VCaP (cell line): ENCODE data around the gene TIMM22.
"Not testable (repeated sequence)": the region's sequence is repeated elsewhere in the genome, so short reads cannot be mapped to it uniquely, and the experiment has no call there.

Experiments used
- H3K27ac ChIP-seq: fragments of 450-650 bp; 2 replicates; pipeline ENCODE4 v1.5.1; 2017
- CTCF ChIP-seq: fragments of 450-650 bp; conservative IDR thresholded peaks from 2 replicates; pipeline ENCODE4 v1.5.1; 2017; ENCODE audit warnings: mild to moderate bottlenecking, moderate library complexity

TIMM22 gene

DNA sequence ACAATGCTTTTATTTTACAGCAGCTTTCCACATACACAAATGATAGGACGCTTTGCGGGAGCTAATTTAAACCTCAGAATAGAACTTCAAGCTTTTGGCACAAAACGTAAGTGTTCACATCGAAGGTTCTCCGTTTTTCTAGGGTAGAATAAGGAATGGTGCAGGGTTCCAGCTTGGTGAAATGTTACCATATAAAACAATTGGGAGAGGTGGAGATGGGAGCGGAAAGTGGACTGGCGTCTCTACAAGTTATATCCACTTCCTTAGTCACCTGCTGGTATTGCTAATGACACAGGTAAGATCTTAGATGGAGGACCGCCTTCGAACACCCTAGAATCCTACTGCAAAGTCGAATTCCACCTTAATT, 15.7 kb upstream of the TIMM22 start:
- TF ChIP-seq CTCF: peak; percentile 52

DNA sequence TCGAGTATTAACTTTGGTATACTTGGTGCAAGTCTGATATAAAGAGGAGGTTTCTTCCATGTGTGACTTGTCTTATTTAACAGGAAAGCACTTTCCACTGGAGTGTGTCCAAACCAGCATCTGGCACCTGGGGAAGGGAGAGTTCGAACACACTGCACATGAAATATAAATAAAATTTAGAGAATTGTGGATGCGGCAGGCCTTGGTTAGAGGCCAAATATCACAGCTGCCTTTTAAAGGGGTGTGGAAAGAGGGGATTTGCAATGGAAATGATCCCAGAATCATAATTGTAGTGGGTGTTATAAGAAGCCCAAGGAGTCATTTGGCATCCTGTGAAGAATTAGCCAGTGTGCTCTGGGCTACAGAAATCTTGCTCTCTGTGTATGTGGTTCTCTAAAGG, 13.0 kb upstream of the TIMM22 start:
- no peak for TF ChIP-seq CTCF
- H3K27ac ChIP-seq: no peak overlapping the region

More for the DNA sequence above, 15.7 kb upstream of the TIMM22 start:
- peak overlapping the region; percentile 65; the same call in 1 of the 2 replicates for H3K27ac ChIP-seq

GRCh38 chr17:986322-986929, 10.5 kb upstream of the TIMM22 start:
- H3K27ac ChIP-seq: no peak overlapping the region
- no peak for TF ChIP-seq CTCF

- H3K27ac ChIP-seq: no peak overlapping the region
- no peak for TF ChIP-seq CTCF
These were observed 9.0 kb upstream of the TIMM22 start for GRCh38 chr17:987931-988330.

- TF ChIP-seq CTCF: no peak
- H3K27ac ChIP-seq: no peak overlapping the region
These were observed 8.4 kb upstream of the TIMM22 start for GRCh38 chr17:988561-988960.

GRCh38 chr17:992933-993332, 4.0 kb upstream of the TIMM22 start:
- H3K27ac ChIP-seq: no peak overlapping the region
- no peak for TF ChIP-seq CTCF

DNA sequence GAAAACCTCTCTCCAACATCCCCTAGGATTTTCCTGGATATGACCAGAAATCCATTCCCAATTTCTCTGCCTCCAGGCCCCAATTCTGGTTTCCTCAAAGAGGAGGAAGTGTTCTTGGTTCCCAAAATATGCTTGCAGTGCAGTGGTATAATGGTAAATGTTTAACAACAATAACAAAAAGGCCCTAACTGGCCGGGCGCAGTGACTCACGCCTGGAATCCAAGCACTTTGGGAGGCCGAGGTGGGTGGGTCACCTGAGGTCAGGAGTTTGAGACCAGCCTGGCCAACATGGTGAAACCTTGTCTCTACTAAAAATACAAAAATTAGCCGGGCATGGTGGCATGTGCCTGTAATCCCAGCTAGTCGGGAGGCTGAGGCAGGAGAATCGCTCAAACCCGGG, 1.6 kb upstream of the TIMM22 start:
- not testable (repeated sequence) for H3K27ac ChIP-seq

- no peak for TF ChIP-seq CTCF
- H3K27ac ChIP-seq: peak overlapping the region; percentile 95; the same call in 1 of the 2 replicates
These were observed 1.2 kb downstream of the TIMM22 start for GRCh38 chr17:998111-998510.
